Hepatocyte (in vitro differentiated cells): ENCODE results near the gene ACOT12.

Experiments
- CTCF ChIP-seq: fragments of 200-600 bp; sonication (generic); IDR thresholded peaks from 2 replicates; pipeline ENCODE4 v1.5.1; 2016; ENCODE audit warnings: antibody characterized with exemption, mild to moderate bottlenecking; ENCODE audit not compliant: poor library complexity
- EZH2phosphoT487 ChIP-seq: fragments of 200-600 bp; sonication (generic); IDR thresholded peaks from one replicate; pipeline ENCODE4 v1.6.1; 2018; ENCODE audit warnings: antibody characterized with exemption, mild to moderate bottlenecking, low read depth, moderate library complexity; ENCODE audit not compliant: unreplicated experiment, severe bottlenecking

GRCh38 chr5:81345411-81346003, 48.4 kb downstream of the ACOT12 start:
- TF ChIP-seq CTCF = no peak
- no peak for TF ChIP-seq EZH2phosphoT487
